A549 treated with Mapracorat at 1 μM for 4 hours (cell line): ENCODE measurements around the gene EEFSEC. TPM values are rescaled to one million over a fixed set of nuclear protein-coding genes. Genes with fewer than 3 reads are reported as not detected.

Source experiments
- total RNA-seq: library from RNA; stranded (reverse); fragments of 200-300 nt; extraction: Qiagen RNA extraction; gene quantifications from 5 replicates; pipeline ENCODE4 v1.2.3, GENCODE V29; 2022

The EEFSEC gene
- total RNA-seq: 7.6 to 10.3 TPM (median 10.1 TPM) in 5 replicates

GRCh38 chr3:128153156-128154041 is at the start of gene EEFSEC:
EEFSEC (plus strand) TSS chr3:128153481; CDS start chr3:128153508, 27 bp downstream.

GRCh38 chr3:128123538-128124368 is 29.5 kb upstream of the EEFSEC start, which contains the start of gene RUVBL1:
RUVBL1 (minus strand) TSS chr3:128123812; CDS start chr3:128123724, 88 bp downstream.

Other genes with a start within 250 kb of the EEFSEC start
- gene KBTBD12, start 238.2 kb upstream of the EEFSEC start, total RNA-seq: not detected in 5 replicates
- gene SEC61A1, start 101.0 kb upstream of the EEFSEC start, total RNA-seq: 109 to 126 TPM (median 121 TPM) in 5 replicates
- 94.4 to 101 TPM (median 96.7 TPM) in 5 replicates for gene RUVBL1, start 29.7 kb upstream of the EEFSEC start, total RNA-seq